ENCODE measurements around the gene MYO15A. TPM values are rescaled to one million over a fixed set of nuclear protein-coding genes. Genes with fewer than 3 reads are reported as not detected.

MYO15A gene
- total RNA-seq = 0.42 and 0.83 TPM in 2 replicates

- intact Hi-C loops (cut with micrococcal nuclease) = no loop called here
Measured at GRCh38 chr17:18108401-18109312, at the start of gene MYO15A. MYO15A (plus strand) TSS chr17:18108756; CDS start chr17:18118801, 10,045 bp downstream.

GRCh38 chr17:18059283-18059682 lies 49.3 kb upstream of the MYO15A start:
- intact Hi-C loops (cut with micrococcal nuclease) = no loop called here

- intact Hi-C loops (cut with micrococcal nuclease) = no loop called here
Measured at GRCh38 chr17:18064053-18064452, 44.5 kb upstream of the MYO15A start.

GRCh38 chr17:18065546-18065945 lies 43.0 kb upstream of the MYO15A start:
- intact Hi-C loops (cut with micrococcal nuclease) = no loop called here

- intact Hi-C loops (cut with micrococcal nuclease) = no loop called here
Measured at GRCh38 chr17:18066866-18067265, 41.7 kb upstream of the MYO15A start.

- intact Hi-C loops (cut with micrococcal nuclease) = no loop called here
Measured at GRCh38 chr17:18069101-18069500, 39.5 kb upstream of the MYO15A start.

- intact Hi-C loops (cut with micrococcal nuclease) = no loop called here
Measured at GRCh38 chr17:18070861-18071340, 37.7 kb upstream of the MYO15A start.

- intact Hi-C loops (cut with micrococcal nuclease) = no loop called here
Measured at GRCh38 chr17:18071751-18072150, 36.8 kb upstream of the MYO15A start.

GRCh38 chr17:18074566-18075272 lies 33.8 kb upstream of the MYO15A start:
- intact Hi-C loops (cut with micrococcal nuclease) = no loop called here

- intact Hi-C loops (cut with micrococcal nuclease) = no loop called here
Measured at GRCh38 chr17:18076936-18077335, 31.6 kb upstream of the MYO15A start.

- intact Hi-C loops (cut with micrococcal nuclease) = no loop called here
Measured at GRCh38 chr17:18079543-18079942, 29.0 kb upstream of the MYO15A start.

- intact Hi-C loops (cut with micrococcal nuclease) = no loop called here
Measured at GRCh38 chr17:18084256-18084655, 24.3 kb upstream of the MYO15A start.

GRCh38 chr17:18087610-18088491 lies 20.7 kb upstream of the MYO15A start, which contains the start of gene DRG2:
DRG2 (plus strand) TSS chr17:18087948; CDS start chr17:18088024, 76 bp downstream.
- intact Hi-C loops (cut with micrococcal nuclease) = loop anchor here (1.0 kb wide), 5 partner anchors 49 to 336 kb away; partner anchors contain the start of genes ALKBH5, ATPAF2, DRC3 and GID4

GRCh38 chr17:18089613-18090012 lies 18.9 kb upstream of the MYO15A start:
- intact Hi-C loops (cut with micrococcal nuclease) = no loop called here

- intact Hi-C loops (cut with micrococcal nuclease) = no loop called here
Measured at GRCh38 chr17:18093616-18094408, 14.7 kb upstream of the MYO15A start.

GRCh38 chr17:18094409-18094807 lies 14.1 kb upstream of the MYO15A start:
- intact Hi-C loops (cut with micrococcal nuclease) = no loop called here

GRCh38 chr17:18099516-18099915 lies 9.0 kb upstream of the MYO15A start:
- intact Hi-C loops (cut with micrococcal nuclease) = no loop called here

GRCh38 chr17:18100616-18101015 lies 7.9 kb upstream of the MYO15A start:
- intact Hi-C loops (cut with micrococcal nuclease) = no loop called here

GRCh38 chr17:18101828-18102227 lies 6.7 kb upstream of the MYO15A start:
- intact Hi-C loops (cut with micrococcal nuclease) = no loop called here

- intact Hi-C loops (cut with micrococcal nuclease) = no loop called here
Measured at GRCh38 chr17:18102640-18103039, 5.9 kb upstream of the MYO15A start.
